Sigmoid colon (tissue), 4 donors: ENCODE data around the gene CAMTA1.

ENCODE experiments used
- EP300 ChIP-seq, 4 donors: sonication (generic); formaldehyde crosslinking; IDR thresholded peaks; one replicate each; pipeline ENCODE4 v1.6.1; 2017; ENCODE audit warnings: antibody characterized with exemption in 4 of 4
- POLR2A ChIP-seq, 2 donors: fragments of 450-650 bp; IDR thresholded peaks; one replicate each; pipeline ENCODE4 v1.6.1; 2016; ENCODE audit warnings: antibody characterized with exemption in 2 of 2, mild to moderate bottlenecking in 2 of 2, moderate library complexity in 2 of 2
- TF ChIP-seq, protein P1 (sequence below), 4 experiments: fragments of 450-650 bp in 3 of 4; fragments of 200-600 bp in 1 of 4; IDR thresholded peaks; one replicate each; pipeline ENCODE4 v1.5.1; 2016 to 2019; ENCODE audit warnings: antibody characterized with exemption in 4 of 4, mild to moderate bottlenecking in 3 of 4, moderate library complexity in 2 of 4

GRCh38 chr1:7007902-7008301 lies 222.6 kb downstream of the CAMTA1 start:
- no peak for TF ChIP-seq POLR2A (IDR thresholded peaks at IDR 0.05)
- TF ChIP-seq, protein P1, sequence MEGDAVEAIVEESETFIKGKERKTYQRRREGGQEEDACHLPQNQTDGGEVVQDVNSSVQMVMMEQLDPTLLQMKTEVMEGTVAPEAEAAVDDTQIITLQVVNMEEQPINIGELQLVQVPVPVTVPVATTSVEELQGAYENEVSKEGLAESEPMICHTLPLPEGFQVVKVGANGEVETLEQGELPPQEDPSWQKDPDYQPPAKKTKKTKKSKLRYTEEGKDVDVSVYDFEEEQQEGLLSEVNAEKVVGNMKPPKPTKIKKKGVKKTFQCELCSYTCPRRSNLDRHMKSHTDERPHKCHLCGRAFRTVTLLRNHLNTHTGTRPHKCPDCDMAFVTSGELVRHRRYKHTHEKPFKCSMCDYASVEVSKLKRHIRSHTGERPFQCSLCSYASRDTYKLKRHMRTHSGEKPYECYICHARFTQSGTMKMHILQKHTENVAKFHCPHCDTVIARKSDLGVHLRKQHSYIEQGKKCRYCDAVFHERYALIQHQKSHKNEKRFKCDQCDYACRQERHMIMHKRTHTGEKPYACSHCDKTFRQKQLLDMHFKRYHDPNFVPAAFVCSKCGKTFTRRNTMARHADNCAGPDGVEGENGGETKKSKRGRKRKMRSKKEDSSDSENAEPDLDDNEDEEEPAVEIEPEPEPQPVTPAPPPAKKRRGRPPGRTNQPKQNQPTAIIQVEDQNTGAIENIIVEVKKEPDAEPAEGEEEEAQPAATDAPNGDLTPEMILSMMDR (IDR thresholded peaks at IDR 0.05) = no peak
- no peak for TF ChIP-seq EP300 (IDR thresholded peaks at IDR 0.05)
